Stimulated activated CD4-positive, alpha-beta T cell treated with anti-CD3 and anti-CD28 coated beads, Interleukin-2, amount 100 ng/mL, for 4 hours (primary cell): ENCODE measurements around the gene DPH1.

Experiments used
- DNase-seq: peaks from one replicate; pipeline ENCODE4 v3.0.0-alpha.2; 2020; ENCODE audit warnings: low read depth

Gene DPH1

DNA sequence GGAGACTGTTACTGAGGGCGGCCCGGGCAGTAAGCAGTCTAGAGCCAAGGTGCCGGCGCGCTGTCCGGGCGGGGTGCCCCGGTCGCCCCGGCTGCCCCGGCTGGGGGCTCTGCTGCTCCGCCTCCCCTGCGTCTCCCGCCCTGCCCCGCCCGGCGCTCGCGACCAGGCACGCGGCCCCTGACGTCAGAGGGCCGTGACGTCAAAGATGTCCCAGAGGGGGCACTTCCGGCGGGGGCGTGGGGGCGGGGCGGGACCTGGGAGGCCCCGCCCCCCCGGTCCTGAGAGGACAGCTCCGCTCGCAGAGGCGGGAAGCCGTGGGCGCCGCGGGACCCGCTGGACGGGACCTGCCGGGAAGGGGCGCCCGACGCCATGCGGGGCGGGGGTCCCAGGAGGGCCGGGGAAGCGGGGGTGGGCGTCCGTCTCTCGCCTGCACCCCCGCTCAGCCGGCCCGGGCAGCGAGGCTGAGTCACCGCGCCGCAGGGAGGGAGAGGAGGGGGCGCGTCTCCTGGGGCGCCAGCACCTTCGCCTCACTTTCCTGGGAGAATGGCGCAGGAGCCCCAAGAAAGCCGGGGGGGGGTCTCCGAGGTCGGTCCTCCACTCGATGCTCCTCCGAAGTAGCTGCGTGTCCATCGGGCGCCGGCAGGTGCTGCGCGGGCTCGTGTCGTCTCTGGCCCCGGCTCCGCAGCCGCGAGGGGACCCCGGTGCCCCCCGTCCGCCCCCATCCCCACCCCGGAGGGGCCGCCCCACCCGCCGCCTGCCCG is 20.5 kb downstream of the DPH1 start:
- DNase-seq, result peak; percentile 70

DNA sequence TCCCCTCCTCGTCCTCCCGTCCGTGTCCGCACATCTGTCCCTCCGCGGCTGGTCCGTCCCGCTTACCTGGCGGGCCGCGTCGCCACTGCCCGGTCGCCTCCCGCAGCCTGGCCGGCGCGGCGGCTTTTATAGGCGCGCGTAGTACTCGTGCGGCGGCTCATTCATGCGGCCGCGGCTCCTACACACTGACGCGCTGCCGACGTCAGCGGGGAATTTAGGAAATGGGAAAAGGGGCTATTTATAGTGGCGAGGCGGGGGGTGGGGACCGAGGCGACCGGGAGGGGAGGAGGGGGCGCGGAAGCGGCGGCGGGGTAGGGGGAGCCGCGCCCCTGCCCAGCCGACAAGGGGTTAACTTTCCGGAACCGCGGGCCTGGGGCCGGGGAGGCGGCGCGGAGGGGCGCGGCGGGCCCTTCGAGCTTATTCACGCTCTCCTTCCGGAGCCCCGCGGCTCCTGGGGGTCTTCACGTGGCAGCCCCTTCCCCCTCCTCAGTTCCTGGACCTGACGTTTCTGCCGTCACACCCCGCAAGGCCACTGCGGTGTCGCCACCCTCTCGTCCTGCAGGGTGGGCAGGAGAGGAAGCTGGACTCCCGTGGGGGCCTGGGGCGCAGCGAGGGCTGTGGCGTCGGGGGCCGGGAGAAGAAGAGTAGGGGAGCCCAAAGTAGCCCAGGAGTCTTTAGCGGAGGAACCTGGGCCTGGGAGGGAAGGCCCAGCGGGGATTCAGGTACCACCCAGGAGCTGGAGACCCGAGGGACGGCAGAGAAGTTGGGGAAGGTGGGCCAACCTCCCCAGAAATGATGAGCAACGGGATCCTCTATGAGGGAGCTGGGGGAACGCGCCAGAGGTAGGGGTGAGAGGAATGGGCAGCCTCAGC is 21.3 kb downstream of the DPH1 start:
- no peak for DNase-seq

DNA sequence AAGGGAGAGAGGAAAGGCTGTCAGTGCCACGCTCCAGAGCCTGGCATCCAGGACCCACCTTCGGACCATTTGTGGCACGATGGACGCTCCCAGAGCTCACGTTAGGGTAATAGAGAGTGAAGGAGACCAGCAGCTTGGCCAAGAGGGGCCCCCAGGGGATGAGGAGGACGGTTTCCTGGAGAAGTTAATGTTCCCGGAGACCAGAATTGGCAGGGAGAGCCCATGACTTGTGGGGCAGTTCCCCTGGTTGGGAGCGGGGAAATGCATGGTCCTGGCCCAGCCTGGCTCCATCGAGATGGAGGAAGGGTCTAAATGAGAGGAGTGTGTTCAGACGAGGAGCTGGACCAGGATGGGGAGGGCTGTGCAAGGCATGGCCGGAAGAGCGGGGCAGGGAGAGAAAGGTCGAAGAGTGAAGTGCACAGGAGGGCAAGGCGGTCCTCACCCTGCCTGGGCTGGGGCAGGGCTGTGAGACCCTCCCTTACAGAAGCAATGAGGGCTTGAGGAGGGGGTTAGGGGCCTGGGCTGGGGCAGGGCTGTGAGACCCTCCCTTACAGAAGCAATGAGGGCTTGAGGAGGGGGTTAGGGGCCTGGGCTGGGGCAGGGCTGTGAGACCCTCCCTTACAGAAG is 22.1 kb downstream of the DPH1 start:
- no peak for DNase-seq

DNA sequence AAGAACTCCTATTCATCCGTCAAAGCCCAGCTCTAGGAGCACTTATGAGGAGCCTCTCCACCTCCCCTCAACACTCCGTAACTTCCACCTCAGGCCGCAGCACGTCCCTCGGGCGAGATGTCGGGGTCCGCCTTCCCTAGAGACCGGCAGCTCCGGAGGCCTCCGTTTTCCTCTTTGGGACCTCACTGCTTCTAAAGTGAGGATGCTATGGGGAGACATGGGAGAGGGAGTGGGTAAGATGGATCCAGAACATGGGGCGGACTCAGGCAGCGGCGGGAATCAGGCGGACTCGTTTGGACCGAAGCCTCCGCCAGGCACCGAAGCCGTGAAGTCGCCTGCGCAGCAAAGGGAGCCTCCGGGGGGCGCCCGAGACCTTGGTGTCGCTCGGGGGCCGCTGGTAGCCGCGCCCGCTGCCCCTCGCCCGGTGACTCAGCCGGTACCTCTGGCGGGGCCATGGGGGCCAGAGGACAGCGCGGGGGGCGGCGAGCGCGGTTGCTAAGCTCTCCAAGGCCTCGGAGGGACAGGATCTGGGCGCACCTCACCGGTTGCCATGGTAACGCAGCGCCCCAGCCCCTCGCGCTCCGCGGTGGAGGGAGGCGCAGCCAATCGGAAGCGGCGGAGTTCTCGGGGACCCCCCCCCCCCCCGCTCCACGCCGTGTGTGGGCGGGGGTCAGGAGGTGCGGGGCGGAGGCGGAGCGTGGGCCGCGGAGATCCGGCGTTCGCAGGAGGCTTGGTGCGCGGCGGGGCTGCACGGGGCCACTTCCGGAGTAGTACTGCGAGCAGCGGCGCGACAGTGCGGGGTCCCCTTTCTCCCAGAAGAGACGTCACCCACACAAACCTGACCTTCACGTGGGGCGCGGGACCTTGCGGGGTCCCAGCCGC is 23.7 kb downstream of the DPH1 start:
- DNase-seq, result peak; percentile 65

DNA sequence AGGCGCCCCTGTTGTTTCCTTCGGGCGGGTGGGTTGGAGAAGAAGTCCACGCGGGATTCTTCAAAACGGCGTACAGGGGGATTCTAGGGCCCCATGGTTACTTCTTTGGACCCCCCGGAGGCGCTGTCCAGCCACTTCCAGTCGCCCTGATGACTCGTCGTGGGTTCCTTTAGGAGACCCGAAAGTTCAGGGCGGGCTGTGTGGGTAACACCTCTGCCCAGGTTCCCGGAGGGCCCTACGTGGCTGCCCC is 24.2 kb downstream of the DPH1 start:
- DNase-seq, result no peak

DNA sequence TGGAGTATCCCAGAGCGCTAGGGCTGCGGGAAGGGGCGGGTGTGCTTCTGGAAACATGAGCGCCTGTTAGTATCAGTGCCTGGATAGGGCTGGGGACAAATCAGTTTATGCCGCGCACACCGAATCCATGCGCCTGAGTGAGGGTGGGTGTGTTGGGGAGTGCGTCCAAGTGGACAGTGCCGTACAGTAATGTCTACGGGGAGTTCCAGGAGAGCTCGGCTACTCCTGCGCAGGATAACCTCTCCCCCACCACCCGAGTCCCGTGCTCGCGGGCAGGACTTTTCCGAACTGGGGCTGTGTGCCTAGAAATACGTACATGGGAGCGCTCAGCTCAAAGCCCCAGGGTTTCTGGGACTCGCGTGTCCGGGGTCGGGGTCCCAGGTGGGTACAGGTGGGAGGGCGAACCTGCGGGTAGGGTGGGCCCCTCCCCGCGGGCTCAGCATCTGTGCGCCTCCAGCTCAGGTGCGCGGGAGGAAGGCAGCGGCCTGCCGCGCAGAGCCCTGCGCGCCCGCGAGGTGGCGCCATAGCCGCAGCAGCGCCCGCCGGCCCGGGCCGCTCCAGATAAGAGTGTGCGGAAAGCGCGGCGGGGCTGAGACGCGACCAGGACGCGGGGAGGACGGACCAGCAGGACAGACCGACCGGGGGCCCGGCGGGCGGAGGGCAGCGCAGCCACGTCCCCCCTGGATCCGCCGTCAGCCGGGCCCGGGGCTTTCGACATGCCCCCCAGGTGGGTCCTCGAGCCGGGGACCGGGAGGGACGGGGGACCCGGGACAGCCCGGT is 24.7 kb downstream of the DPH1 start, which contains the start of gene HIC1:
Gene HIC1 (plus strand): TSS at position 592 of the 780 bp plus-strand sequence. CDS start 1,588 bp downstream, outside the sequence.
- peak; percentile 71 for DNase-seq

DNA sequence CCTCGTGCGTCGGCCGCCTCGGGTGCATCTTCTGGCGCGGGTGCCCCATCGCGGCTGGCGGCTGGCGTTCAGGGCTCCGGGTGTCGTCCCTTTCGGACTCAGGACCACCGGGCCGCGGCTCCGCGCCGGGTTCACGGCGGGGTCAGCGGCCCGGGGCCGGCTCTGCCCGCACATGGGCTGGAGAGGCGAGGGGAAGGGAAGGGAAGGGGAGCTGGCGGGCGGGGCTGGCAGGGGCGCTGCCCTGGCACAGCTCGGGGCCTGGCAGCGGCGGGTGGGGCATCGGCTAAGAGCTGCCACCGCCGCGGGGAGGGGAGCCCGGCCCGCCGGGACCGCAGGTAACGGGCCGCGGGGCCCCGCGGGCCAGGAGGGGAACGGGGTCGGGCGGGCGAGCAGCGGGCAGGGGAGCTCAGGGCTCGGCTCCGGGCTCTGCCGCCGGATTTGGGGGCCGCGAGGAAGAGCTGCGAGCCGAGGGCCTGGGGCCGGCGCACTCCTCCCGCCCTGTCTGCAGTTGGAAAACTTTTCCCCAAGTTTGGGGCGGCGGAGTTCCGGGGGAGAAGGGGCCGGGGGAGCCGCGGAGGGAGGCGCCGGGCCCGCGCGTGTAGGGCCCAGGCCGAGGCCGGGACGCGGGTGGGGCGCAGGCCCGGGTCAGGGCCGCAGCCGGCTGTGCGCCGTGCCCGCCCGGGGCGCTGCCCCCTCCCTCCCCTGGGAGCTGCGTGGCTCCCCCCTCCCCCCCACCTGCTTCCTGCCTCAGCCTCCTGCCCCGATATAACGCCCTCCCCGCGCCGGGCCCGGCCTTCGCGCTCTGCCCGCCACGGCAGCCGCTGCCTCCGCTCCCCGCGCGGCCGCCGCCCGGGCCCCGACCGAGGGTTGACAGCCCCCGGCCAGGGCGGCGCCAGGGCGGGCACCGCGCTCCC is 25.6 kb downstream of the DPH1 start:
- DNase-seq, result peak; percentile 37

DNA sequence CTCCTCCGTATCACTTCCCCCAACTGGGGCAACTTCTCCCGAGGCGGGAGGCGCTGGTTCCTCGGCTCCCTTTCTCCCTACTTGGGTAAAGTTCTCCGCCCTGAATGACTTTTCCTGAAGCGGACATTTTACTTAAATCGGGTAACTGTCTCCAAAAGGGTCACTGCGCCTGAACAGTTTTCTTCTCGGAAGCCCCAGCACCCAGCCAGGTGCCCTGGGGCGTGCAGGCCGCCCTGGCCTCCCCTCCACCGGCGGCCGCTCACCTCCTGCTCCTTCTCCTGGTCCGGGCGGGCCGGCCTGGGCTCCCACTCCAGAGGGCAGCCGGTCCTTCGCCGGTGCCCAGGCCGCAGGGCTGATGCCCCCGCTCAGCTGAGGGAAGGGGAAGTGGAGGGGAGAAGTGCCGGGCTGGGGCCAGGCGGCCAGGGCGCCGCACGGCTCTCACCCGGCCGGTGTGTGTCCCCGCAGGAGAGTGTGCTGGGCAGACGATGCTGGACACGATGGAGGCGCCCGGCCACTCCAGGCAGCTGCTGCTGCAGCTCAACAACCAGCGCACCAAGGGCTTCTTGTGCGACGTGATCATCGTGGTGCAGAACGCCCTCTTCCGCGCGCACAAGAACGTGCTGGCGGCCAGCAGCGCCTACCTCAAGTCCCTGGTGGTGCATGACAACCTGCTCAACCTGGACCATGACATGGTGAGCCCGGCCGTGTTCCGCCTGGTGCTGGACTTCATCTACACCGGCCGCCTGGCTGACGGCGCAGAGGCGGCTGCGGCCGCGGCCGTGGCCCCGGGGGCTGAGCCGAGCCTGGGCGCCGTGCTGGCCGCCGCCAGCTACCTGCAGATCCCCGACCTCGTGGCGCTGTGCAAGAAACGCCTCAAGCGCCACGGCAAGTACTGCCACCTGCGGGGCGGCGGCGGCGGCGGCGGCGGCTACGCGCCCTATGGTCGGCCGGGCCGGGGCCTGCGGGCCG is 26.5 kb downstream of the DPH1 start:
- peak; percentile 39 for DNase-seq

DNA sequence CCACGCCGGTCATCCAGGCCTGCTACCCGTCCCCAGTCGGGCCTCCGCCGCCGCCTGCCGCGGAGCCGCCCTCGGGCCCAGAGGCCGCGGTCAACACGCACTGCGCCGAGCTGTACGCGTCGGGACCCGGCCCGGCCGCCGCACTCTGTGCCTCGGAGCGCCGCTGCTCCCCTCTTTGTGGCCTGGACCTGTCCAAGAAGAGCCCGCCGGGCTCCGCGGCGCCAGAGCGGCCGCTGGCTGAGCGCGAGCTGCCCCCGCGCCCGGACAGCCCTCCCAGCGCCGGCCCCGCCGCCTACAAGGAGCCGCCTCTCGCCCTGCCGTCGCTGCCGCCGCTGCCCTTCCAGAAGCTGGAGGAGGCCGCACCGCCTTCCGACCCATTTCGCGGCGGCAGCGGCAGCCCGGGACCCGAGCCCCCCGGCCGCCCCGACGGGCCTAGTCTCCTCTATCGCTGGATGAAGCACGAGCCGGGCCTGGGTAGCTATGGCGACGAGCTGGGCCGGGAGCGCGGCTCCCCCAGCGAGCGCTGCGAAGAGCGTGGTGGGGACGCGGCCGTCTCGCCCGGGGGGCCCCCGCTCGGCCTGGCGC is 27.3 kb downstream of the DPH1 start:
- no peak for DNase-seq

DNA sequence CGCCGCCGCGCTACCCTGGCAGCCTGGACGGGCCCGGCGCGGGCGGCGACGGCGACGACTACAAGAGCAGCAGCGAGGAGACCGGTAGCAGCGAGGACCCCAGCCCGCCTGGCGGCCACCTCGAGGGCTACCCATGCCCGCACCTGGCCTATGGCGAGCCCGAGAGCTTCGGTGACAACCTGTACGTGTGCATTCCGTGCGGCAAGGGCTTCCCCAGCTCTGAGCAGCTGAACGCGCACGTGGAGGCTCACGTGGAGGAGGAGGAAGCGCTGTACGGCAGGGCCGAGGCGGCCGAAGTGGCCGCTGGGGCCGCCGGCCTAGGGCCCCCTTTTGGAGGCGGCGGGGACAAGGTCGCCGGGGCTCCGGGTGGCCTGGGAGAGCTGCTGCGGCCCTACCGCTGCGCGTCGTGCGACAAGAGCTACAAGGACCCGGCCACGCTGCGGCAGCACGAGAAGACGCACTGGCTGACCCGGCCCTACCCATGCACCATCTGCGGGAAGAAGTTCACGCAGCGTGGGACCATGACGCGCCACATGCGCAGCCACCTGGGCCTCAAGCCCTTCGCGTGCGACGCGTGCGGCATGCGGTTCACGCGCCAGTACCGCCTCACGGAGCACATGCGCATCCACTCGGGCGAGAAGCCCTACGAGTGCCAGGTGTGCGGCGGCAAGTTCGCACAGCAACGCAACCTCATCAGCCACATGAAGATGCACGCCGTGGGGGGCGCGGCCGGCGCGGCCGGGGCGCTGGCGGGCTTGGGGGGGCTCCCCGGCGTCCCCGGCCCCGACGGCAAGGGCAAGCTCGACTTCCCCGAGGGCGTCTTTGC is 28.0 kb downstream of the DPH1 start:
- DNase-seq, result no peak

DNA sequence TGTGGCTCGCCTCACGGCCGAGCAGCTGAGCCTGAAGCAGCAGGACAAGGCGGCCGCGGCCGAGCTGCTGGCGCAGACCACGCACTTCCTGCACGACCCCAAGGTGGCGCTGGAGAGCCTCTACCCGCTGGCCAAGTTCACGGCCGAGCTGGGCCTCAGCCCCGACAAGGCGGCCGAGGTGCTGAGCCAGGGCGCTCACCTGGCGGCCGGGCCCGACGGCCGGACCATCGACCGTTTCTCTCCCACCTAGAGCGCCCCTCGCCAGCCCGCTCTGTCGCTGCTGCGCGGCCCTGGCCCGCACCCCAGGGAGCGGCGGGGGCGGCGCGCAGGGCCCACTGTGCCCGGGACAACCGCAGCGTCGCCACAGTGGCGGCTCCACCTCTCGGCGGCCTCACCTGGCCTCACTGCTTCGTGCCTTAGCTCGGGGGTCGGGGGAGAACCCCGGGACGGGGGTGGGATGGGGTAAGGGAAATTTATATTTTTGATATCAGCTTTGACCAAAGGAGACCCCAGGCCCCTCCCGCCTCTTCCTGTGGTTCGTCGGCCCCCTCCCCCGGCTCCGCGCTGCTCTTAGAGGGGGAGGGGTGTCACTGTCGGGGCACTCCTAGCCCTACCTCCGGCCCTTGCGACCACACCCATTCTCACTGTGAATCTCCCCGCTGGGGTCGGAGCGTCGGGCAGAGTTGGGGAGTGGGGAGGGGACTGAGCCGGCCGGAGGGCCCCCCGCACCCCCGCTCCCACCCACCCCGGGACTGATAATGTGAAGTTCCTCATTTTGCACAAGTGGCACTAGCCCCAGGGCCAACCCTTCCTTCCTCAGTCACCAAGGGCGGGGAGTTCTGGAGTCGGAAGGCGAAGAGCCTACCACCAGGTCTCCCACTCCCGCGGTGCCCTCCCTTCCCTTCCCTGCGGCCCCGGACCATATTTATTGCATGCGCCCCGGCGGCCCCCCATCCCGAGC is 28.9 kb downstream of the DPH1 start:
- DNase-seq, result no peak

DNA sequence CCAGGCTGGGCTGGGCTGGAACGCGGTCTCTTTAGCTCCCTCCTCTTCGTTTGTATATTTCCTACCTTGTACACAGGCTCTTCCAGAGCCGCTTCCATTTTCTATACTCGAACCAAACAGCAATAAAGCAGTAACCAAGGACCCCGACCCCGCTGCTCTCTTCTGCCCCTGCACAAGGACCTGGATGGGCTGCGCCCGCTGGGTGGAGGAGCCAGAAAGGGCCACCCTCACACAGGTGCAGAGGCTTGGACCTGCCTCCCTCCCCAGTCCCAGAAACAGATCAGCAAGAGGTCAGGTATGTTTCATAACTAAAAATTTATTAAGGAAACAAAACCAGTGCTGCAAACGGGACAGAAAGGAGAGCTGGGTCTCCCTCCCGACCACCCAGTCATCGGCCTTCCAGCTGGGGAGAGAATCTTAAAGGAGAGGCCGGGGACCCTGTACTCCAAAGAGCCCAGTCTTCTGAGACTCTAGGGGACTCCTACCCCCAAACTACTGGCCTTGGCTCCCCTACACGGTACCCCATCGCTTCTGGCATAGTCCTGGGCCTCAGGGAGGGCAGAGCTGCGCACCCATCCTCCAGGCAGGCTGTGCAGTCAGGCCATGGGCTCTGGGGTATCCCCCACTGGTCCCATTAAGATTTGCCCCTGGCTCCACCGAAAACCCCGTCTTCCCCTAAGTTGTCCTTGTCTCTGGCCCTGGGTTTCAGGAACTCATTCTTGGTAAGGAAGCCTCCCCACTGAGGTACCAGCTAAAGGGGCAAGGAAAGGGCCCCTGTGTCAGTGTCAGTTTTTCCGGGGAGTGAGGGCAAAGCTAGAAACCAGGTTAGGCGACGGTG is 29.8 kb downstream of the DPH1 start:
- DNase-seq, result no peak

DNA sequence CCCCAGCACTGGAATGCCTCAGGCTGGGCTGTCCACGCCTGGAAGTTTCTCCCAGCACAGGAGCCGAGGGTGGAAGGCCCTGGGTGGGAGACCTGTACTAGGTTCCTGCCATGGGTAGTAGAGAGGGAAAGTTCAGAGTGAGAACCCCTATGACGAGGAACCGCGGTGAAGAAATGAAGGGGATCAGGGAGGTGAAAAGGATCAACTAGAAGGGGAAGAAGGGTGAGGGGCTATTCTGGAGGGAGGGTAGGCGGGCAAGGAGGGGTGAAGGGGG is 30.4 kb downstream of the DPH1 start:
- no peak for DNase-seq

DNA sequence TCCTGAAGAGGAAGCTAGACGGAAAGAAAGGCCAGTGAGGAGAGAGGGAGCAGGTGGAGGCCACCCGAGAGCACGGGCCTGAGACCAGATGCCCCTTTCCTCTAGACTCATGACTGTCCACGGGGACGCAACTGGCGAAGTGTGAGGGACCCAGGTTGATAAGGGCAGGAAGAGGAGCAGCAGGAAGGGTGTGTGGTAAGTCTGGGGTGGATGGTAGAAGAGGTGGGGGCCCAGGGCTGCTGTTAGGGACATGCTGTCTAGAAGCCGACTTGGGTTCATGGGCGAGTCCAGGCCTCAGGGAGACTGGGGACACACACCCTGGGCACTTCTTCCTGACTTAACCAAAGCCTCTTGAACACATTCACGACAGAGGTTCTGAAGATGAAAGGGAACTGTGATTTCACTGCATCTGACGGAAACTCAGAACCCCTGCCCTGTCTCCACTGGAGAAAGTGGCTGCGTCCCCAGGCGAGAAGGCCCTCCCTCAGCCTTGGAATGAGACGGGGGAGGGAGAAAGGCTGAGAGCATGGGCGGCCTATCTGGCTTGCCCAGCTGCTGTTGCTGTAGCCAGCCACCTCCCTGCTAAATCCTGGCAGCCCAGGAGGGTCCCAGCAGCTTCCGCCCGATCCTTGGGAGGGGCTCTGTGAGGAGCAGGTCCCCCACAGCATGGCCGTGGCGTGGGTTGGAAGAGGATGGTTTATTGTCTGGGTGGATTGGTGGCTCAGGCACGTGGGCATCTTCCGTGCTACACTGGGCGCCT is 30.9 kb downstream of the DPH1 start:
- no peak for DNase-seq

DNA sequence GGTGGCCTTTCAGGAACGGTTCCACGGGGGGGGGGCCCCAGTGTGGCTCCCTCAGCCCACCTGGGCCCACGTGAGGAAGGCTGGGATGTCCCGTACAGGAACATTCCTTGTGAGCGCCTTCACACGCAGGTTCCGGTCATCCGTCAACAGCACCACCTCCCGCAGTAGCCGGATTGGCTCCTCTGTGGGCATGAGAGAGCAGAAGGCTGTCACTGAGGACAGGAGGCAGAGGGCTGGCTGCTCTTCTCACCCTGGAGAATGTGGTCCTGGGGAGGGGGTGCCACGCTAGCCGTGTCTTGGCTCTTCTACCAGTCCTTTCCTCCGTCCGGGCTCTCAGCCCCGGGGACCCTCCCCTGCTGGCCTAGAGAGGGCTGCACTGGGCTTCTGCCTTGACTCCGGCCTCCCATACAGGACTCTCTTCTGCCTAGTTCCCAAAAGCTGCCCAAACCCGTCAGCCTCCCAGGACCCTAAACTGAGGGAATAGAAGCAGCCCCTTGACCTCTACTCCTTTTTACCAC is 31.5 kb downstream of the DPH1 start:
- DNase-seq, result no peak
